B cell (primary cell): ENCODE data around the gene CAPS. TPM values are rescaled to one million over a fixed set of nuclear protein-coding genes. Genes with fewer than 3 reads are reported as not detected.

ENCODE experiments used
- ATAC-seq: fragments of 200-7000 bp; cut with Tn5 transposase; one replicate; pipeline ENCODE4 v1.10.0; 2021; ENCODE audit warnings: low read depth, mild to moderate bottlenecking, moderate number of reproducible peaks, moderate library complexity
- CTCF ChIA-PET: fragments of 350-600 bp; sonication (Branson Sonifier 250); formaldehyde crosslinking; loops from one replicate; lab custom pipeline; 2021; ENCODE audit warnings: antibody characterized with exemption, inconsistent platforms; lab: Charles Lee
- POLR2A ChIA-PET: fragments of 350-600 bp; sonication (Branson Sonifier 250); formaldehyde crosslinking; loops from one replicate; lab custom pipeline; 2021; ENCODE audit warnings: antibody characterized with exemption; lab: Charles Lee
- DNase-seq: peaks from one replicate; pipeline ENCODE4 v3.0.0; 2013
- H2AFZ ChIP-seq: 2 replicates; pipeline ENCODE4 v1.6.1; 2012; ENCODE audit warnings: mild to moderate bottlenecking, low read depth, low read length; ENCODE audit not compliant: insufficient read depth, poor library complexity, severe bottlenecking
- H3K27ac ChIP-seq, 2 donors: 1 replicate in 1 of 2; 2 replicates in 1 of 2; pipeline ENCODE4 v1.5.1; 2012 to 2013; ENCODE audit warnings: low read length in 2 of 2, mild to moderate bottlenecking in 2 of 2, moderate library complexity in 1 of 2
- H3K27me3 ChIP-seq, 4 experiments: fragments of 200-600 bp in 1 of 4; sonication (generic) in 1 of 4; replicated peaks in 1 of 4; 1 replicate in 2 of 4; 2 replicates in 2 of 4; pipeline versions ENCODE4 v1.6.1 to v1.7.0; 2013 to 2016; ENCODE audit warnings: low read length in 3 of 4, mild to moderate bottlenecking in 2 of 4, mixed read lengths in 1 of 4, moderate library complexity in 1 of 4; ENCODE audit not compliant: insufficient read depth in 4 of 4, control insufficient read depth in 3 of 4; ENCODE audit errors: control extremely low read depth in 1 of 4
- H3K36me3 ChIP-seq, 2 experiments: replicated peaks in 1 of 2; 1 replicate in 1 of 2; 2 replicates in 1 of 2; pipeline versions ENCODE4 v1.6.1 to v1.7.1; 2013; ENCODE audit warnings: low read length in 1 of 2; ENCODE audit not compliant: insufficient read depth in 2 of 2, control insufficient read depth in 1 of 2; ENCODE audit errors: control extremely low read depth in 1 of 2, extremely low read depth in 1 of 2
- H3K4me1 ChIP-seq, 2 donors: fragments of 200-600 bp in 1 of 2; sonication (generic) in 1 of 2; 1 replicate in 1 of 2; 2 replicates in 1 of 2; pipeline versions ENCODE4 v1.5.1 to v1.6.1; 2013 to 2017; ENCODE audit warnings: low read length in 2 of 2; ENCODE audit not compliant: control insufficient read depth in 2 of 2, insufficient read depth in 2 of 2
- H3K4me2 ChIP-seq: replicated peaks from 2 replicates; pipeline ENCODE3; 2012; ENCODE audit warnings: mild to moderate bottlenecking, low read depth, low read length; ENCODE audit not compliant: poor library complexity, severe bottlenecking
- H3K4me3 ChIP-seq, 5 experiments: fragments of 200-600 bp in 1 of 5; sonication (generic) in 1 of 5; 1 replicate in 3 of 5; 2 replicates in 2 of 5; pipeline versions ENCODE4 v1.5.1 to v1.7.0; 2011 to 2016; ENCODE audit warnings: low read length in 4 of 5, mild to moderate bottlenecking in 4 of 5, low read depth in 2 of 5, control low read depth in 1 of 5, moderate library complexity in 1 of 5; ENCODE audit not compliant: insufficient read depth in 1 of 5; ENCODE audit errors: control extremely low read depth in 1 of 5, extremely low read depth in 1 of 5
- H3K79me2 ChIP-seq: fragments of 200-600 bp; sonication (generic); one replicate; pipeline ENCODE4 v1.6.0; 2016; ENCODE audit warnings: low read length; ENCODE audit not compliant: control insufficient read depth, insufficient read depth
- H3K9ac ChIP-seq: fragments of 200-600 bp; sonication (generic); 2 replicates; pipeline ENCODE4 v1.6.1; 2017; ENCODE audit warnings: mild to moderate bottlenecking, low read length, moderate library complexity
- H3K9me3 ChIP-seq, 3 donors: one replicate each; pipeline versions ENCODE4 v1.6.1 to v1.7.1; 2013; ENCODE audit warnings: low read length in 2 of 3; ENCODE audit not compliant: control insufficient read depth in 2 of 3, insufficient read depth in 1 of 3; ENCODE audit errors: control extremely low read depth in 1 of 3
- H4K20me1 ChIP-seq: 2 replicates; pipeline ENCODE4 v1.6.0; 2012; ENCODE audit warnings: mild to moderate bottlenecking, low read length; ENCODE audit not compliant: insufficient read depth, control insufficient read depth, poor library complexity, severe bottlenecking
- H3K27ac Mint-ChIP-seq: one replicate; pipeline ENCODE4 v1.8.0; 2021; ENCODE audit warnings: mixed read lengths
- H3K27me3 Mint-ChIP-seq: one replicate; pipeline ENCODE4 v1.8.0; 2021; ENCODE audit warnings: mixed read lengths
- H3K4me1 Mint-ChIP-seq: one replicate; pipeline ENCODE4 v1.8.0; 2021; ENCODE audit warnings: mixed read lengths
- H3K4me3 Mint-ChIP-seq: one replicate; pipeline ENCODE4 v1.8.0; 2021; ENCODE audit warnings: mixed read lengths
- H3K9me3 Mint-ChIP-seq: one replicate; pipeline ENCODE4 v1.8.0; 2022; ENCODE audit warnings: mixed read lengths; ENCODE audit not compliant: insufficient read depth
- EZH2 ChIP-seq: IDR thresholded peaks from 2 replicates; pipeline ENCODE4 v1.6.1; 2012; ENCODE audit warnings: borderline replicate concordance, low read depth, mild to moderate bottlenecking, moderate library complexity, low read length; ENCODE audit not compliant: insufficient read depth, poor library complexity, severe bottlenecking
- WGBS: methylation state at CpG from one replicate; pipeline ENCODE4 v1.1.5; 2013; ENCODE audit warnings: missing lambda C conversion rate; ENCODE audit not compliant: insufficient coverage; 5-methylcytosine and 5-hydroxymethylcytosine counted together
- intact Hi-C: fragments of 100-400 bp; cut with micrococcal nuclease; formaldehyde crosslinking; loops from one replicate; pipeline ENCODE4 v1.10.0; 2022
- polyA plus RNA-seq: library from polyadenylated mRNA; depleted of rRNA; stranded (reverse); fragments of >200 nt; gene quantifications from 2 replicates; pipeline ENCODE4 v1.2.3, GENCODE V29; 2012
- total RNA-seq, 2 donors: library from RNA; stranded (reverse); fragments of 120-200 nt in 1 of 2; gene quantifications; 1 replicate in 1 of 2; 2 replicates in 1 of 2; pipeline versions ENCODE4 v1.2.3 to v1.2.4, GENCODE V29; 2013 to 2022
- TF ChIP-seq, protein P1 (sequence below): fragments of 200-600 bp; IDR thresholded peaks from one replicate; pipeline ENCODE4 v1.8.0; 2022; ENCODE audit warnings: antibody characterized with exemption, mild to moderate bottlenecking

CAPS gene
- total and polyA plus RNA-seq, 2 donors (not counting 1 experiment from before 2014, with no cell fraction given) = 40.0 to 65.7 TPM

DNA sequence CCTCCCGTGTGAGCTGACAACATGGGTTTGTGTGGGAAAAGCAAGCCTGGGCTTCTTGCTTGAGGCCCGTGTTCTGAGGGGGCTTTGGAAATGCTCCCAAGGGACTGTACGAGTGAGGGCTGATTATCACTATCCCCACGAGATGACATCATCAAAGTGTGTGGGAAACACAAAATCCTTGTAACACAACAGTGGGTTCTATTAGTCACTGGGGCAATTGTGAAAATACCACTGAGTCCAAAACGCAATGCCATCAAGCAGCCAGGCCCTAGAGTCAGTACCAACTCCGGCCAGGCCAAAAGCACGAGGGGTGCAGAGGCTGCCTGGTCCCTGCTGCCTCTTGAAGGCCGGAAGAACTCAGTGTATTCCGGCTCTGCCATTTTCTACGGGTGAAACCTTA, 29.6 kb downstream of the CAPS start:
- peaks cover 9% of the 10 kb centered on the region for H3K4me1 Mint-ChIP-seq
- Histone ChIP-seq H3K27ac (no peak overlapping the region), H3K79me2 (peaks cover 86% of the 10 kb centered on the region), H3K27me3 (no peaks in the 10 kb centered on the region), H3K9ac (no peak overlapping the region), H2AFZ (no peak overlapping the region), H3K36me3 (peaks cover 2 to 49% of the 10 kb centered on the region in 2 experiments), H3K4me3 (no peak overlapping the region), H3K4me2 (no peak overlapping the region), H4K20me1 (peaks cover 97% of the 10 kb centered on the region), H3K4me1 (no peaks in the 10 kb centered on the region), H3K9me3 (no peaks in the 10 kb centered on the region)
- 83% methylated on average over 9 of the region's 10 CpGs for WGBS
- CTCF ChIA-PET = interaction anchor here (0.9 kb wide), 1 partner anchor 24 kb away, joined by 3 read pairs; no protein-coding TSS in a partner anchor
- no peaks in the 10 kb centered on the region for H3K27me3 Mint-ChIP-seq
- no peaks in the 10 kb centered on the region for H3K9me3 Mint-ChIP-seq
- DNase-seq (no peak), ATAC-seq (no peak)
- POLR2A ChIA-PET = no interaction called here
- no peak overlapping the region for H3K4me3 Mint-ChIP-seq
- no peak overlapping the region for H3K27ac Mint-ChIP-seq
- no peak for TF ChIP-seq EZH2
- TF ChIP-seq, protein P1, sequence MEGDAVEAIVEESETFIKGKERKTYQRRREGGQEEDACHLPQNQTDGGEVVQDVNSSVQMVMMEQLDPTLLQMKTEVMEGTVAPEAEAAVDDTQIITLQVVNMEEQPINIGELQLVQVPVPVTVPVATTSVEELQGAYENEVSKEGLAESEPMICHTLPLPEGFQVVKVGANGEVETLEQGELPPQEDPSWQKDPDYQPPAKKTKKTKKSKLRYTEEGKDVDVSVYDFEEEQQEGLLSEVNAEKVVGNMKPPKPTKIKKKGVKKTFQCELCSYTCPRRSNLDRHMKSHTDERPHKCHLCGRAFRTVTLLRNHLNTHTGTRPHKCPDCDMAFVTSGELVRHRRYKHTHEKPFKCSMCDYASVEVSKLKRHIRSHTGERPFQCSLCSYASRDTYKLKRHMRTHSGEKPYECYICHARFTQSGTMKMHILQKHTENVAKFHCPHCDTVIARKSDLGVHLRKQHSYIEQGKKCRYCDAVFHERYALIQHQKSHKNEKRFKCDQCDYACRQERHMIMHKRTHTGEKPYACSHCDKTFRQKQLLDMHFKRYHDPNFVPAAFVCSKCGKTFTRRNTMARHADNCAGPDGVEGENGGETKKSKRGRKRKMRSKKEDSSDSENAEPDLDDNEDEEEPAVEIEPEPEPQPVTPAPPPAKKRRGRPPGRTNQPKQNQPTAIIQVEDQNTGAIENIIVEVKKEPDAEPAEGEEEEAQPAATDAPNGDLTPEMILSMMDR = no peak
- intact Hi-C loops = no loop called here

DNA sequence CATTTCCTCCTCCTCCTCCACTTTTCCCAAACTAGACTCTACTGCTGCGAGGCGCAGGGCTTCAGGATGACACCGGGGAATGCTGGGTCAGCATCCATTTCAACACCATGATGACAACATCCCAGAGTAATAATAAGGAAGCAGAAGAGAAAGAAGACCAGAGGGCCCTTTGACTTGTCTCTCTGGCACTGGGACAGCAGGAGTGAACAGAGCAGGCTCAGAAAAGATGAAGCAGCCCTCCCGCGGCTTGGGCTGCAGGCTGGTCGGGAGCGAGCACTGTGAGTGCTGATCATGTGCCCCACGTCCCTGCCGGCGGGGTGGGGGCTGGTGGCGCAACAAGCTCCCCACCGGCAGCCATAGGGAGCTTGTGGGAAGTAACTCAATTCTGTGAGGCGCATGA, 33.4 kb downstream of the CAPS start:
- no peak overlapping the region for H3K4me3 ChIP-seq
- H3K4me2 ChIP-seq = no peak overlapping the region
- ChIA-PET POLR2A (no interaction called here), CTCF (interaction anchor here (2.6 kb wide), 1 partner anchor 21 kb away, joined by 9 read pairs; no protein-coding TSS in a partner anchor)
- Mint-ChIP-seq H3K4me1 (peaks cover 46% of the 10 kb centered on the region), H3K27ac (no peak overlapping the region), H3K9me3 (no peaks in the 10 kb centered on the region), H3K27me3 (no peaks in the 10 kb centered on the region), H3K4me3 (no peak overlapping the region)
- H2AFZ ChIP-seq = no peak overlapping the region
- WGBS = 90% methylated on average over 10 of the region's 13 CpGs
- H3K27ac ChIP-seq = no peak overlapping the region
- H4K20me1 ChIP-seq = peaks cover 98% of the 10 kb centered on the region
- intact Hi-C loops = no loop called here
- ATAC-seq = no peak
- no peaks in the 10 kb centered on the region for H3K9me3 ChIP-seq
- no peak for TF ChIP-seq EZH2
- TF ChIP-seq, protein P1 = no peak
- peaks cover 17 to 23% of the 10 kb centered on the region in 2 donors for H3K4me1 ChIP-seq
- H3K79me2 ChIP-seq = peaks cover 98% of the 10 kb centered on the region
- no peak overlapping the region for H3K9ac ChIP-seq
- no peaks in the 10 kb centered on the region for H3K27me3 ChIP-seq
- no peak for DNase-seq
- peaks cover 0 to 36% of the 10 kb centered on the region in 2 experiments for H3K36me3 ChIP-seq
